K562 (cell line): ENCODE measurements around the gene ARHGAP30. TPM values are rescaled to one million over a fixed set of nuclear protein-coding genes. Genes with fewer than 3 reads are reported as not detected.

ENCODE experiments used
- ATF7 ChIP-seq: fragments of 450-650 bp; IDR thresholded peaks from 2 replicates; pipeline ENCODE4 v1.7.1; 2014; ENCODE audit warnings: mild to moderate bottlenecking, moderate library complexity
- CHD2 ChIP-seq: IDR thresholded peaks from 2 replicates; pipeline ENCODE4 v1.6.1; 2011; ENCODE audit warnings: low read depth, low read length
- KAT2B ChIP-seq: IDR thresholded peaks from one replicate; pipeline ENCODE4 v1.6.1; 2012; ENCODE audit warnings: low read depth, mild to moderate bottlenecking, control low read depth, inconsistent platforms, low read length, moderate library complexity
- KDM4B ChIP-seq, 2 experiments: fragments of 450-650 bp in 1 of 2; sonication (generic) in 1 of 2; IDR thresholded peaks; 2 replicates each; pipeline ENCODE4 v1.6.1; 2016 to 2017; ENCODE audit warnings: borderline replicate concordance in 2 of 2, antibody characterized with exemption in 1 of 2, low read depth in 1 of 2, mild to moderate bottlenecking in 1 of 2
- MNT ChIP-seq, 2 experiments: fragments of 450-650 bp; conservative IDR thresholded peaks; 2 replicates each; pipeline ENCODE4 v1.6.1; 2017; ENCODE audit warnings: mild to moderate bottlenecking in 2 of 2, moderate library complexity in 2 of 2
- NELFE ChIP-seq: IDR thresholded peaks from 2 replicates; pipeline ENCODE4 v1.6.1; 2011; ENCODE audit warnings: mild to moderate bottlenecking; ENCODE audit not compliant: insufficient read depth, insufficient read length
- NR2C1 ChIP-seq, 2 experiments: fragments of 450-650 bp; IDR thresholded peaks; 2 replicates each; pipeline ENCODE4 v1.6.1; 2017; ENCODE audit warnings: mild to moderate bottlenecking in 2 of 2, antibody characterized with exemption in 1 of 2, inconsistent platforms in 1 of 2, missing compliant biosample characterization in 1 of 2, missing genetic modification characterization in 1 of 2
- POLR2H ChIP-seq: IDR thresholded peaks from 2 replicates; pipeline ENCODE4 v1.6.1; 2016; ENCODE audit warnings: missing genetic modification characterization, low read depth, mild to moderate bottlenecking, control low read depth, missing compliant biosample characterization, moderate library complexity
- PRPF4 ChIP-seq: fragments of 200-400 bp; formaldehyde crosslinking; IDR thresholded peaks from one replicate; pipeline ENCODE4 v1.6.1; 2017; ENCODE audit warnings: low read length, low read depth, mild to moderate bottlenecking; ENCODE audit not compliant: insufficient read depth, poor library complexity, severe bottlenecking
- PTRF ChIP-seq: fragments of 450-650 bp; IDR thresholded peaks from 2 replicates; pipeline ENCODE4 v1.6.1; 2016; ENCODE audit warnings: mild to moderate bottlenecking, missing genetic modification characterization, missing compliant biosample characterization
- RBM14 ChIP-seq: fragments of 200-400 bp; formaldehyde crosslinking; IDR thresholded peaks from 2 replicates; pipeline ENCODE4 v1.6.1; 2018; ENCODE audit warnings: low read depth, mild to moderate bottlenecking, low read length, moderate library complexity, borderline replicate concordance; ENCODE audit not compliant: insufficient read depth
- SMAD1 ChIP-seq: fragments of 150-350 bp; IDR thresholded peaks from 2 replicates; pipeline ENCODE4 v1.6.1; 2014; ENCODE audit warnings: low read length, low read depth; ENCODE audit not compliant: partially characterized antibody
- TARDBP ChIP-seq: fragments of 450-650 bp; IDR thresholded peaks from 2 replicates; pipeline ENCODE4 v1.6.1; 2016
- TCF7 ChIP-seq: sonication (generic); IDR thresholded peaks from 2 replicates; pipeline ENCODE4 v1.6.1; 2016; ENCODE audit warnings: antibody characterized with exemption, borderline replicate concordance
- ZNF444 ChIP-seq: fragments of 250-450 bp; sonication (Bioruptor Pico); IDR thresholded peaks from 2 replicates; pipeline ENCODE4 v1.4.0; 2020; ENCODE audit warnings: mild to moderate bottlenecking, moderate library complexity
- polyA plus RNA-seq, 8 experiments: library from polyadenylated mRNA; depleted of rRNA in 4 of 8; stranded (reverse) in 5 of 8; unstranded in 3 of 8; fragments of >200 nt; fragmentation: Nextera tagmentation in 2 of 8; fragmentation: Illumina TruSeq in 1 of 8; extraction: Ambion mirVana in 2 of 8; extraction: Trizol in 1 of 8; gene quantifications; 2 replicates each; pipeline versions ENCODE4 v1.2.1 to v1.2.3, GENCODE V29; 2011 to 2014; ENCODE audit warnings: inconsistent platforms in 1 of 8, missing spikeins in 1 of 8
- total RNA-seq, 7 experiments: library from RNA; depleted of rRNA in 6 of 7; stranded (reverse); fragments of >200 nt in 6 of 7; fragmentation: Illumina TruSeq in 2 of 7; extraction: Trizol in 2 of 7; gene quantifications; 2 replicates each; pipeline versions ENCODE4 v1.2.1 to v1.2.3, GENCODE V29; 2011 to 2021; ENCODE audit warnings: low replicate concordance in 1 of 7
- TF ChIP-seq, protein P1 (sequence below): sonication (generic); formaldehyde crosslinking; IDR thresholded peaks from 2 replicates; pipeline ENCODE4 v1.8.0; 2022; ENCODE audit warnings: mild to moderate bottlenecking, missing genetic modification reagents, borderline replicate concordance
- TF ChIP-seq, protein P2 (sequence below): fragments of 250-450 bp; sonication (Bioruptor Pico); IDR thresholded peaks from 2 replicates; pipeline ENCODE4 v1.8.0; 2022; ENCODE audit warnings: moderate library complexity, mild to moderate bottlenecking, inconsistent platforms

ARHGAP30 gene
- total and polyA plus RNA-seq, 9 of the 15 experiments (the other 6 are each of a cell fraction or from before 2014, with no cell fraction given), result 0.01 to 0.73 (median 0.12) TPM

GRCh38 chr1:161117759-161118581 lies 48.3 kb upstream of the ARHGAP30 start, which contains the start of the genes NIT1 and PFDN2 (continued):
- TF ChIP-seq, protein P1, sequence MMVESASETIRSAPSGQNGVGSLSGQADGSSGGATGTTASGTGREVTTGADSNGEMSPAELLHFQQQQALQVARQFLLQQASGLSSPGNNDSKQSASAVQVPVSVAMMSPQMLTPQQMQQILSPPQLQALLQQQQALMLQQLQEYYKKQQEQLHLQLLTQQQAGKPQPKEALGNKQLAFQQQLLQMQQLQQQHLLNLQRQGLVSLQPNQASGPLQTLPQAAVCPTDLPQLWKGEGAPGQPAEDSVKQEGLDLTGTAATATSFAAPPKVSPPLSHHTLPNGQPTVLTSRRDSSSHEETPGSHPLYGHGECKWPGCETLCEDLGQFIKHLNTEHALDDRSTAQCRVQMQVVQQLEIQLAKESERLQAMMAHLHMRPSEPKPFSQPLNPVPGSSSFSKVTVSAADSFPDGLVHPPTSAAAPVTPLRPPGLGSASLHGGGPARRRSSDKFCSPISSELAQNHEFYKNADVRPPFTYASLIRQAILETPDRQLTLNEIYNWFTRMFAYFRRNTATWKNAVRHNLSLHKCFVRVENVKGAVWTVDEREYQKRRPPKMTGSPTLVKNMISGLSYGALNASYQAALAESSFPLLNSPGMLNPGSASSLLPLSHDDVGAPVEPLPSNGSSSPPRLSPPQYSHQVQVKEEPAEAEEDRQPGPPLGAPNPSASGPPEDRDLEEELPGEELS, result peak; percentile 91; the same call in 1 of the 2 replicates
- no peak for TF ChIP-seq NELFE
- TF ChIP-seq ATF7, result peak; percentile 49; the same call in 1 of the 2 replicates
- no peak for TF ChIP-seq RBM14
- no peak for TF ChIP-seq PTRF (tag)
- TF ChIP-seq ZNF444 (CRISPR knock-in tag), result no peak
- peak; percentile 77 for TF ChIP-seq POLR2H
- no peak for TF ChIP-seq CHD2
- TF ChIP-seq TARDBP, result no peak
- no peak for TF ChIP-seq KAT2B
- TF ChIP-seq MNT (conservative IDR thresholded peaks at IDR 0.05), result peak; percentile 82 to 87; a peak in 3 of 4 replicates
- no peak for TF ChIP-seq KDM4B (IDR thresholded peaks at IDR 0.05; ENCODE audit: borderline replicate concordance in 2 of 2, low read depth in 1 of 2)
- TF ChIP-seq, protein P2, sequence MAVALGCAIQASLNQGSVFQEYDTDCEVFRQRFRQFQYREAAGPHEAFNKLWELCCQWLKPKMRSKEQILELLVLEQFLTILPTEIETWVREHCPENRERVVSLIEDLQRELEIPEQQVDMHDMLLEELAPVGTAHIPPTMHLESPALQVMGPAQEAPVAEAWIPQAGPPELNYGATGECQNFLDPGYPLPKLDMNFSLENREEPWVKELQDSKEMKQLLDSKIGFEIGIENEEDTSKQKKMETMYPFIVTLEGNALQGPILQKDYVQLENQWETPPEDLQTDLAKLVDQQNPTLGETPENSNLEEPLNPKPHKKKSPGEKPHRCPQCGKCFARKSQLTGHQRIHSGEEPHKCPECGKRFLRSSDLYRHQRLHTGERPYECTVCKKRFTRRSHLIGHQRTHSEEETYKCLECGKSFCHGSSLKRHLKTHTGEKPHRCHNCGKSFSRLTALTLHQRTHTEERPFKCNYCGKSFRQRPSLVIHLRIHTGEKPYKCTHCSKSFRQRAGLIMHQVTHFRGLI (CRISPR knock-in tag), result no peak
- TF ChIP-seq PRPF4, result no peak
- TF ChIP-seq TCF7, result no peak; the same call in 1 of the 2 replicates
- peak; percentile 73 for TF ChIP-seq SMAD1
- no peak for TF ChIP-seq NR2C1 (IDR thresholded peaks at IDR 0.05)
- no peak for TF ChIP-seq NR2C1 (tag; IDR thresholded peaks at IDR 0.05)
